Amniotic epithelial cell (primary cell): ENCODE data around the gene A2M.

Experiments
- DNase-seq: peaks from one replicate; pipeline ENCODE4 v3.0.0-alpha.2; 2010; ENCODE audit warnings: low read depth

A2M gene

GRCh38 chr12:9098463-9099026 is 17.2 kb downstream of the A2M start:
- no peak for DNase-seq

GRCh38 chr12:9098115-9098452 is 17.6 kb downstream of the A2M start:
- DNase-seq = no peak

GRCh38 chr12:9096563-9097176 is 19.0 kb downstream of the A2M start:
- DNase-seq = no peak

GRCh38 chr12:9095322-9095721 is 20.4 kb downstream of the A2M start:
- no peak for DNase-seq

DNA sequence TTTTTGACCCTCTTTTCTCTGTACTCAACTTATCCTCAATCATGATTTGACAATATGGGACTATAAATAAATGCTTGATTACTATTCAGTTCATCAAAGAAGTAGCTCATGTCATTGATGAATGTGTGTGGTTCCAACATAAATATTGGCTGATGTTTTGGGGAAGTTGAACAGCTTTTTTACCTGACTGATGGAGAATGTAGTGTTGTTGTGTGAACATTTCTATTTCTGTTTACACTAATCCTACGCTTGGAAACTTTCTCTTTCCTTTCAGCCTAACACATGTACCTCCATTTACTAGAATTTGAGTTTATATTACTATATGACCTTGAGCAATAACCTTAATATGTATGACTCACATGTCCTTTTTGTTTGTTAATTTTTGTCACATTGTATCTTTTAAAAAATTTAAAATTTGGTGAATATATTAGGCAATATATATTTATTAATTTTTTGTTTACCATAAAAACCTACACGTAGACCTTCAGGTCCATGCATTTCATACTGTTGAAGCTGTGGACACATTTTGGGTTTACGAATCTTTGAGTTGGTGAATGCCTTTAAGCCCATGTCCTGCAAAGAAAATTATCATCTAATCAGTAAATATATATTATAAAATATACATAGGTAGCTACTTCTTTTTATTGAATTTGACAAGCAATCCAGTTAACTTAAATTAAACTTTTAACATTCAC is 21.1 kb downstream of the A2M start:
- no peak for DNase-seq

DNA sequence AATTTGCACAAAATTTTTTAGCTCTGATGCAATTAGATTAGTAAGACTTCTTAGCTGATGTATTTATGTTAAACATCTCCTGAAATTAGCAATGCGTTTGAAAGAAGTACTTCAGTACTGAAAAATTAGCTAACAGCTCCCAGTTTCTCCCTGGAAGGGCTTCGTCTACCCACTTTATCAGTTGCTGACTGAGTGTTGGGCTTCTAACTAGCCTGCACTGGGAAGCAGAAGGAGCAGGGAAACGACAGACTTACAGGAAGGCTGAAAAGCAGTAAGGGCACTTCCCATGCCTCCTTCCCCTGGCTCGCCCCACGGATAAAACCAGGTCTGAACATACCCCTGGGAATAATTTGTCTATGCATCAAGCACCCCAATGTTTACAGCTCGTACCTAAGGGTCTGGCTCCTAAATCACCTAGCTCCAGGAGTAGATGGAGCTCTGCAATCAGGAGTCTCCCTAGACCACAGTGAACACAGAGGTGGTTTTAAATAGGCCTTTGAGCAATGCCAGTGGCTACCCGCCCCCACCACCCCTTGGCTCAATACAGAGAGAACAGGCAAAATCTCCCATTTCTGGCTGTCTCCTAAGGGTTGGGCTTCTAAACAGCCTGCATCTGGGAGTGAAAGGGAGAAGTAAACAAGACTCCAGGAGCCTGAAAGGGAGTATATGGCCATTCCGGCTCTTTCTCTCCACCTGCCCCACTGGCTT is 23.7 kb downstream of the A2M start:
- DNase-seq = no peak

DNA sequence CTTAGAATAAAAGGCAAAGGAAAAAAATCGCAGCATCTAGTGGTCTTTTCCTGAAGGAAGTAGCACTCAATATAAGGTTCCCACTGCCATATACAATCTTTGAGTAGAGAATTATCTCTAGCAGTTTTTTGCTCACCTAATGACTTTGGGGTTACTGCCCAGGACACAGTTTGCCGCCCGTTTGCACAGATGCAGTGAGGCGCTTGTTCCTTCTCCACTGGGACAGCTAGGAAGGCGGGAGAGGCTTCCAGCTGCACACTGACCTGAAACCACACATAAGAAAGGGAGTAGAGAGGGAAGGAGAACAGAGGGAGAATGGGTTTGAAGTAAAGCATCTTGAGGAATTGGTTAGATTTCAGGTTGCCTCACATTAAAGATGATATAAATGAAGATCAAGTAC is 25.5 kb downstream of the A2M start:
- no peak for DNase-seq

- DNase-seq = no peak
Measured at GRCh38 chr12:9087087-9087835, 28.5 kb downstream of the A2M start.

DNA sequence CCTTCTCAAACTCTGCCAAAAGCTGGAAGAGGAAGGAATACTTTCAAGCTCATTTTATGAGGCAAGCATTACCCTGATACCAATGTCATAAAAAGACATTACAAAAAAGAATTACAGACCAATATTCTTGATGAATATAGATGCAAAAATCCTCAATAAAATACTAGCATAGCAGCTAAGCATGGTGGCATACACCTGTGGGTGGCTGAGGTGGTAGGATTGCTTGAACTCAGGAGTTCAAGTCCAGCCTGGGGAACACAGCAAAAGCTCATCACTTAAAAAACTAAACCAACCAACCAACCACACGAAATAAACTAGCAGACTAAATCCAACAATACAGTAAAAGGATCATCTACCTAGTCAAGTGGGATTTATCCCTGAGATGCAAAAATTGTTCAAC is 29.6 kb downstream of the A2M start:
- DNase-seq = no peak

GRCh38 chr12:9084417-9084816 is 31.3 kb downstream of the A2M start:
- DNase-seq = no peak

DNA sequence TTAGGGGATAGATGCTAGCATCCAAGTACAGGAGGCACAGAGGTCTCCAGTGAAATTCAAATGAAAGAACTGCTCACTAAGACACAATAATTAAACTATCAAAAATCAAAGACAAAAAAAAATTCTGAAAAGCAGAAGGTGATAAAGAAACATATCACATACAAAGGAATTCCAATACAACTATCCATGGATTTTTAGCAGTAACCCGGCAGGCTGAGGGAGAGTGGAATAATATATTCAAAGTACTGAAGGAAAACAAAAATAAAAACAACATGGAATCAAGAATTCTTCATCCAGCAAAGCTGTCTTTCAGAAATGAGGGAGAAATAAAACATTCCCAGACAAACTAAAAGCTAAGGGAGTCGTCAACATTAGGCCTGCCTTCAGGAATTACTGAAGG is 31.9 kb downstream of the A2M start:
- DNase-seq = no peak

GRCh38 chr12:9081667-9082427 is 33.9 kb downstream of the A2M start:
- DNase-seq = no peak

GRCh38 chr12:9079883-9080675 is 35.6 kb downstream of the A2M start:
- DNase-seq = no peak

DNA sequence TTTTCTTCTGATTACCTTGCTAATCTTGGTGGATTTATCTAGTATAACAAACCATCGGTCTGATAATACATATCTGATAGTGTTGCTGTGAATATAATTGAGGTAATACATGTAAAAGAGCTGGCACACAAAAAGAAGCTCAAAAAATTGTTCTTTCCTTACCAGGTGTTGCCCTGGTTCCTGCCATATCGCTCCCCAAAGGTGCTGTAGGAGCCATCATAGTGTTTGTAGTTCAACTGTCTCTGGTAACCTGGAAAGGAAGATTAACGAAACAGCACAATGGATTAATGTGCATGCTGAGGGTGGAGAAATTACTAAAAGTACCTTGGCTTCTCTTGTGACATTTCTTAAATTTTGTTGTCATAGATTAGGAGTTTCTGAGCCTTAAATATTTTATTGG is 36.6 kb downstream of the A2M start:
- DNase-seq = no peak

GRCh38 chr12:9077152-9078031 is 38.3 kb downstream of the A2M start:
- DNase-seq = no peak

- DNase-seq = no peak
Measured at GRCh38 chr12:9076733-9077132, 39.0 kb downstream of the A2M start.

DNA sequence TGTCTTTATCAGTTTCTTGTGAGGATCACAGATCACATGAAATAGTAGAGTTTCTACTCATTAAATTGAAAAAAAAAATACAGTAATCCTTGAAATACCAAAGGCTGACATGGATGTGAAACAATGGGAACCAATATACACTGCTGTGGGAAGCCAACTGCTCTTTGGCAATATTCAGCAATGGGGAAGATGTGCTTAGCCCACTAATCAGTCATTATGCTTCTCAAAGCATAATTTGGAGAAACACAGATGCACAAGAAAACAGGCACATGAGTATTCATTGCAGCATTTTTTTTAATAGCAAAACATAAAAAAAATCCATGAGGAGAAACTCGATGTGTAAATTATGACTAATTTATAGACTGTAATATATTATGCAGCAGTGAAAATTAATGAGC is 40.6 kb downstream of the A2M start:
- DNase-seq = no peak

- no peak for DNase-seq
Measured at GRCh38 chr12:9074484-9075137, 41.1 kb downstream of the A2M start.

GRCh38 chr12:9073076-9073475 is 42.6 kb downstream of the A2M start:
- no peak for DNase-seq
